Measurements from ENCODE around the gene TCF7L1.

DNA sequence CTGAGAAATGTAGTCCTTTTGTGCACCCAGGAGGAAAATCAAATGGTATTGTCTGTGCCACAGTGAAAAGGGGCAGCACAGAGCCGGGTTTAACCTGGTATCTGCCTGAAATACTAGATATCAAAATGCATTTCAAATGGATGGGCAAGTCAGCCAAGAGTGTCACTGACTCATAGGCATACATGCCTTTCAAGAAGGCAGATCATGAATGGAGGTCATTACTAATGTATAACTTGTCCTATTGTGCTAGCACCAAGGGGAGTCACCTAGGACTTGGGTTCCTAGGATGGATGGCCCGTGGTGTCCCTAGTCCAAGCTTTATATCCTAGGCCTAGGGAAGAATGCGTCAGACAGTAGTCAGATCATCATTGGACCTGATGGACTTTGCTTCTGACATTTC is 49.9 kb downstream of the TCF7L1 start:
- TF ChIP-seq POLR2AphosphoS5 (IDR thresholded peaks at IDR 0.05; ENCODE audit: low read depth, low read length): no peak
- TF ChIP-seq CTCF (IDR thresholded peaks at IDR 0.05): no peak
- TF ChIP-seq SIN3A (IDR thresholded peaks at IDR 0.05; ENCODE audit: borderline replicate concordance, insufficient read depth, low read depth, low read length): no peak
- TF ChIP-seq TCF7L2 (IDR thresholded peaks at IDR 0.05; ENCODE audit: low read depth, low read length): no peak

All from Panc1 (cell line).